Nephron progenitor cell (in vitro differentiated cells): ENCODE results near the gene PRKCA.

ENCODE experiments used
- DNase-seq: peaks from one replicate; pipeline ENCODE4 v3.0.0; 2021
- H3K27ac Mint-ChIP-seq: 2 replicates; pipeline ENCODE4 v1.8.0; 2021; ENCODE audit warnings: mild to moderate bottlenecking, moderate library complexity, mixed read lengths
- H3K27me3 Mint-ChIP-seq: 2 replicates; pipeline ENCODE4 v1.8.0; 2021; ENCODE audit warnings: mild to moderate bottlenecking, low read depth, mixed read lengths; ENCODE audit not compliant: poor library complexity
- H3K36me3 Mint-ChIP-seq: 2 replicates; pipeline ENCODE4 v1.8.0; 2021; ENCODE audit warnings: low read depth, mixed read lengths
- H3K4me1 Mint-ChIP-seq: 2 replicates; pipeline ENCODE4 v1.8.0; 2021; ENCODE audit warnings: mixed read lengths
- H3K4me3 Mint-ChIP-seq: 2 replicates; pipeline ENCODE4 v1.8.0; 2021; ENCODE audit warnings: mild to moderate bottlenecking, moderate library complexity, mixed read lengths
- H3K9me3 Mint-ChIP-seq: 2 replicates; pipeline ENCODE4 v1.8.0; 2021; ENCODE audit warnings: mild to moderate bottlenecking, moderate library complexity, mixed read lengths
- CTCF ChIP-seq: fragments of 200-600 bp; sonication (generic); IDR thresholded peaks from 2 replicates; pipeline ENCODE4 v1.5.0; 2021; ENCODE audit warnings: antibody characterized with exemption

Gene PRKCA

DNA sequence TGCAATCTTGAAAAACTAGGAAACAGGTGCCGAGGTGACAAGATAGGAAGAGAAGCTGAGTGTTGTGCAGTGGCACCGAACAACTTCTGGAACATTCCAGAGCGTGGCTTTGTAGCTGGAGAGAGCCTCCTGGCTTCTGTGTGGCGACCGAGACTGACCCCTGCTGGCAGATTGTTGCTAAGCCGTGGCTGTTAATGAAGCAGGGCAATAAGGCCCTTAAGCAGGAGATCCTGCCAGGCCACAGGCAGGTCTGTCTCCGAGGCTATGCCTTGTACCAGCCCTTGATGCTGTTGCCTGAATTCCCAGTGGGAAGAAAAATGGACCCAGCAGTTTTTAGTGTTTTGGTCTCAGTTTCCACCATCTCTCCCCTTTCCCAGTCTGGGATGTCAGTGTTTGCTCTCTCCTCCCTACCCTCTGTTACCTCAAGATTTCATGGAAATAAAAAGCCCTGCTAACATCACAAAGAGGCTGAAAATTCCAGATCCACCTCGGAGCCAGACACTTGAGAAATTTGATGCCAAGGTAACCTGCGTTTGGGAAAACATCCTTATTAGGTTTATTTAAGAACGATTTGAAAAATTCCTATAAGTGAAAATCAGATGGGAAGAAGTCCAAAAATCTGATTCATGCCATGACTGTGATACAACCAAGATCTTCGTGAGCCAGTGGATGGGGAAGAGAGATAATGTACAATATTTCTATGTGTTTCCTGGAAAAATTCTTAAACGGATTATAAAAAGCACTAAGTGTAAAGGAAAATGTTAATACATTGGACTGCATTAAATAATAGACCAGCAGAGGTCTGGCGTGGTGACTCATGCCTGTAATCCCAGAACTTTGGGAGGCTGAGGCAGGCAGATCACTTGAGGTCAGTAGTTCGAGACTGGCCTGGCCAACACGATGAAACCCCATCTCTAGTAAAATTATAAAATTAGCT is 265.1 kb downstream of the PRKCA start:
- peaks cover 9% of the 10 kb centered on the region for H3K9me3 Mint-ChIP-seq
- DNase-seq = peak; percentile 82
- H3K4me1 Mint-ChIP-seq = peaks cover 11% of the 10 kb centered on the region
- H3K36me3 Mint-ChIP-seq = no peaks in the 10 kb centered on the region
- H3K27ac Mint-ChIP-seq = no peak overlapping the region
- no peaks in the 10 kb centered on the region for H3K27me3 Mint-ChIP-seq
- no peak overlapping the region for H3K4me3 Mint-ChIP-seq
- peak; percentile 75 for TF ChIP-seq CTCF

GRCh38 chr17:66569572-66569971 is 267.2 kb downstream of the PRKCA start:
- Mint-ChIP-seq H3K4me3 (no peak overlapping the region), H3K4me1 (peaks cover 11% of the 10 kb centered on the region), H3K36me3 (no peaks in the 10 kb centered on the region), H3K9me3 (peaks cover 9% of the 10 kb centered on the region), H3K27ac (no peak overlapping the region), H3K27me3 (no peaks in the 10 kb centered on the region)
- TF ChIP-seq CTCF = no peak
- no peak for DNase-seq

DNA sequence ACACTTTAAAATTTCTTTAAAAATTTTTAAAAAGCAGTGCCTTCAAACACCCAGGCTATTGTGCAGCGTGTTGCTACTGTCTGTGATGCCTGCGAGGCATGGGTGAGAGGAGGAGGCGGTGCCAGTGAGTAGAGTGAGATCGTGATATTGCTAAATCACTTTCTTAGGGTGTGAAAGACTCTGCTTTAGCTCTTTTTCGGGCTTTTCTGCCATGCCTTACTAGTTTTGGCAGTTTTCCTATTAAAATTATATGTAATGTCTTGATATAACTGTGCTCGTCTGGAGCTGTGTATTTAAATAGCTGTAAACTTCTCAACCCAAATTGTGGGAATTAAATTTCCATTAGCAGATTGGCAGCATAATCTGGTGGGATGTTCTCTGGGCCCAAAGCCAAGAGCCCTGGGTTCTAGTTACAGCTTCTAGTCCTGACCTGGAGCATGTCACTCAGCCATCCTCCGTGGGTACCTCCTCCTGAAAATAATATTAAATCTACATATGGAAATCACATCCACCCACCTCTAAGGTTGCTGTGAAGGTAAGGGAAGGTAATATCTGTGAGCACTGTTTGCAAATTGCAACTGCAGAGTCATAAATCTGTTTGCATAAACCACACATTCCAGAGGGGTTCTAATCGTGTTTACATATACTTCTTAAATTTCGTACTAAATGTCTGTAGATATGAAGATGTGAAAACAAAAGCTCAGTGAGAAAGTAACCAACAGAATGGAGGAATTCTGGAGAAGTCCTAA is 268.2 kb downstream of the PRKCA start:
- Mint-ChIP-seq H3K4me3 (no peak overlapping the region), H3K36me3 (no peaks in the 10 kb centered on the region), H3K9me3 (peaks cover 9% of the 10 kb centered on the region), H3K27ac (no peak overlapping the region), H3K27me3 (no peaks in the 10 kb centered on the region), H3K4me1 (peaks cover 4% of the 10 kb centered on the region)
- no peak for DNase-seq
- no peak for TF ChIP-seq CTCF

GRCh38 chr17:66571745-66572144 is 269.3 kb downstream of the PRKCA start:
- no peak for TF ChIP-seq CTCF
- Mint-ChIP-seq H3K4me3 (no peak overlapping the region), H3K36me3 (no peaks in the 10 kb centered on the region), H3K9me3 (peaks cover 9% of the 10 kb centered on the region), H3K4me1 (peaks cover 10% of the 10 kb centered on the region), H3K27me3 (no peaks in the 10 kb centered on the region), H3K27ac (no peak overlapping the region)
- no peak for DNase-seq

GRCh38 chr17:66573078-66573477 is 270.7 kb downstream of the PRKCA start:
- Mint-ChIP-seq H3K4me3 (no peak overlapping the region), H3K27ac (no peak overlapping the region), H3K4me1 (peaks cover 22% of the 10 kb centered on the region), H3K27me3 (no peaks in the 10 kb centered on the region), H3K36me3 (no peaks in the 10 kb centered on the region), H3K9me3 (peaks cover 9% of the 10 kb centered on the region)
- no peak for TF ChIP-seq CTCF
- no peak for DNase-seq
